ENCODE data around the gene RIMBP2.

DNA sequence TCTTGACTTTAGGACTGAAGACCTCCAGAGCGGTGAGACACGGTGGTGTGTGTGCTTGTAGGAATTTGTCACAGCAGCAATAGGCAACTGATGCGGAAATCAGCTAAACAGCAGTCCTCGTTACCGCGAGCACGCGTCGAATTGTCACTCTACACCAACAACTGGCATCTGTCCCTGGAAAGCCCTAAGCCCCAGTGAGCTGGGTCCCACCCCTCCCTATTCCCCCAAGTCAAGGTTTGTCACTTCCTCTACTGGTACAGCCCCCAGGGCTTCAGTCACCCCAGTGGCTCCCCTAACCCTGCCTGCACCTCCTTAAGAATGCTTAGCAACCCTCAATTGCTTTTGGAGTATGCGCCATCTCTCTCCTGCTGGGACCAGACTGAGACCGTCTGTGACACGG lies 204.8 kb downstream of the RIMBP2 start:
- TF ChIP-seq, protein P1, sequence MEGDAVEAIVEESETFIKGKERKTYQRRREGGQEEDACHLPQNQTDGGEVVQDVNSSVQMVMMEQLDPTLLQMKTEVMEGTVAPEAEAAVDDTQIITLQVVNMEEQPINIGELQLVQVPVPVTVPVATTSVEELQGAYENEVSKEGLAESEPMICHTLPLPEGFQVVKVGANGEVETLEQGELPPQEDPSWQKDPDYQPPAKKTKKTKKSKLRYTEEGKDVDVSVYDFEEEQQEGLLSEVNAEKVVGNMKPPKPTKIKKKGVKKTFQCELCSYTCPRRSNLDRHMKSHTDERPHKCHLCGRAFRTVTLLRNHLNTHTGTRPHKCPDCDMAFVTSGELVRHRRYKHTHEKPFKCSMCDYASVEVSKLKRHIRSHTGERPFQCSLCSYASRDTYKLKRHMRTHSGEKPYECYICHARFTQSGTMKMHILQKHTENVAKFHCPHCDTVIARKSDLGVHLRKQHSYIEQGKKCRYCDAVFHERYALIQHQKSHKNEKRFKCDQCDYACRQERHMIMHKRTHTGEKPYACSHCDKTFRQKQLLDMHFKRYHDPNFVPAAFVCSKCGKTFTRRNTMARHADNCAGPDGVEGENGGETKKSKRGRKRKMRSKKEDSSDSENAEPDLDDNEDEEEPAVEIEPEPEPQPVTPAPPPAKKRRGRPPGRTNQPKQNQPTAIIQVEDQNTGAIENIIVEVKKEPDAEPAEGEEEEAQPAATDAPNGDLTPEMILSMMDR (IDR thresholded peaks at IDR 0.05), result no peak
- TF ChIP-seq POLR2A (IDR thresholded peaks at IDR 0.05), result no peak

Measured in vagina (tissue), 2 donors.